Stimulated activated CD8-positive, alpha-beta memory T cell treated with anti-CD3 and anti-CD28 coated beads, Interleukin-12 subunit alpha, Interleukin-12 subunit beta, amount 100 ng/mL, for 1 hour (primary cell): ENCODE data around the gene ADORA1.

Source experiments
- DNase-seq: peaks from one replicate; pipeline ENCODE4 v3.0.0-alpha.2; 2020; ENCODE audit warnings: low read depth

The ADORA1 gene

GRCh38 chr1:203216274-203217138 is 89.0 kb downstream of the ADORA1 start:
- DNase-seq: peak; percentile 27
